DOHH2 (cell line): ENCODE data around the gene PSMC2.
"Not testable (repeated sequence)": the region's sequence is repeated elsewhere in the genome, so short reads cannot be mapped to it uniquely, and the experiment has no call there.

ENCODE experiments used
- H3F3A ChIP-seq: fragments of 200-600 bp; sonication (generic), shearing (Covaris generic); 2 replicates; pipeline ENCODE4 v1.6.0; 2016; ENCODE audit warnings: antibody characterized with exemption, mild to moderate bottlenecking; ENCODE audit not compliant: control insufficient read depth, insufficient read depth
- H3K27ac ChIP-seq: fragments of 200-600 bp; sonication (generic); 2 replicates; pipeline ENCODE4 v1.5.1; 2014; ENCODE audit warnings: low read depth, mild to moderate bottlenecking, low read length, moderate library complexity
- H3K27me3 ChIP-seq: fragments of 200-600 bp; sonication (generic); 2 replicates; pipeline ENCODE4 v1.6.1; 2014; ENCODE audit warnings: mild to moderate bottlenecking, low read length, mixed read lengths; ENCODE audit not compliant: control insufficient read depth
- H3K36me3 ChIP-seq: fragments of 200-600 bp; sonication (generic); 2 replicates; pipeline ENCODE4 v1.6.1; 2014; ENCODE audit warnings: mild to moderate bottlenecking, low read length, moderate library complexity, mixed read lengths; ENCODE audit not compliant: control insufficient read depth
- H3K4me1 ChIP-seq: fragments of 200-600 bp; sonication (generic); 2 replicates; pipeline ENCODE4 v1.6.1; 2014; ENCODE audit warnings: mild to moderate bottlenecking, low read length, mixed read lengths; ENCODE audit not compliant: control insufficient read depth
- H3K4me2 ChIP-seq: fragments of 200-600 bp; sonication (generic); 2 replicates; pipeline ENCODE4 v1.6.0; 2014; ENCODE audit warnings: mild to moderate bottlenecking, low read length, moderate library complexity
- H3K4me3 ChIP-seq: fragments of 200-600 bp; sonication (generic); 2 replicates; pipeline ENCODE4 v1.5.1; 2014; ENCODE audit warnings: mild to moderate bottlenecking, low read length, mixed read lengths
- H3K79me2 ChIP-seq: fragments of 200-600 bp; sonication (generic); 2 replicates; pipeline ENCODE4 v1.6.1; 2014; ENCODE audit warnings: mild to moderate bottlenecking, low read length, mixed read lengths; ENCODE audit not compliant: control insufficient read depth
- H3K9me2 ChIP-seq: fragments of 200-600 bp; sonication (generic); replicated peaks from 2 replicates; pipeline ENCODE4 v1.6.1; 2014; ENCODE audit warnings: mild to moderate bottlenecking, low read length, mixed read lengths; ENCODE audit not compliant: control insufficient read depth
- H3K9me3 ChIP-seq: fragments of 200-600 bp; sonication (generic); 2 replicates; pipeline ENCODE4 v1.6.1; 2014; ENCODE audit warnings: antibody characterized with exemption, low read length, mixed read lengths; ENCODE audit not compliant: control insufficient read depth, insufficient read depth
- H4K20me1 ChIP-seq: fragments of 200-600 bp; sonication (generic); 2 replicates; pipeline ENCODE4 v1.6.0; 2014; ENCODE audit warnings: low read depth, mild to moderate bottlenecking, antibody characterized with exemption, low read length, moderate library complexity; ENCODE audit not compliant: control insufficient read depth, insufficient read depth
- EZH2phosphoT487 ChIP-seq: fragments of 200-600 bp; sonication (generic); IDR thresholded peaks from 2 replicates; pipeline ENCODE4 v1.6.1; 2017; ENCODE audit warnings: borderline replicate concordance, mild to moderate bottlenecking, antibody characterized with exemption, low read length, moderate library complexity, mixed read lengths
- TF ChIP-seq, protein P1 (sequence below): fragments of 200-600 bp; sonication (generic); IDR thresholded peaks from one replicate; pipeline ENCODE4 v1.5.1; 2014; ENCODE audit warnings: antibody characterized with exemption, mild to moderate bottlenecking, low read depth, low read length; ENCODE audit not compliant: poor library complexity, severe bottlenecking

PSMC2 gene

DNA sequence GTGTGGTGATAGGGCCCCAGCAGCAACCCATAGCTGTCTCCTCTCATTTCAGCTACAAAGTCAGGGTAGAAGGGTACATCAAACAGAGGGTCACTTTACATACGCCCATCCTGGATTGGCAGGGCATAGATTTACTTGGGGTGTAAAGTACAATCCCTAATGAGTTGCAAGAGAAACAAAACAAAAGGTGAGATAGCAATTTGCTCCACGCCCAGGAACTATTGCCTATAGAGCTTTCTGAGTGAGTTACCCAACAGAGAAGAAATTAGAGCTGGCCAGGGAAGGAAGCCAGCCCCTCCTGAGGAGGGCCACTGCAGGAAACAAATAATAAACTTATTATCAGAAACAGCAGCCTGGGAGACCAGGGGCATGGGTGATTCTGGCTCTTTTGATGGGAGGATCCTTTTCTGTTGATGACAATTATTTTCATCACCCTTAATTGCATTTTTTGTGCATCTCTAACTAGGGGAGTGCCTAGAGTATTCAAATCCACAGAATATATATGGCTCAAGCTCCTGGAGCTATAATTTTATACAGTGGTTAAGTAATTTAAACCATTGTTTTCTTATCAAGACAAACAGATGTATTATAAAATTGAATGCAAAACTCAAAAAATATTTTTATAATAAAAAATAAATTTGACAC is 51.2 kb downstream of the PSMC2 start:
- Histone ChIP-seq H3K27ac (no peak overlapping the region), H3F3A (no peaks in the 10 kb centered on the region), H3K4me1 (no peaks in the 10 kb centered on the region), H3K27me3 (peaks cover 6% of the 10 kb centered on the region), H4K20me1 (no peaks in the 10 kb centered on the region), H3K9me2 (no peaks in the 10 kb centered on the region), H3K36me3 (no peaks in the 10 kb centered on the region), H3K4me3 (no peak overlapping the region), H3K4me2 (no peak overlapping the region), H3K9me3 (no peaks in the 10 kb centered on the region), H3K79me2 (no peaks in the 10 kb centered on the region)
- TF ChIP-seq EZH2phosphoT487, result no peak

DNA sequence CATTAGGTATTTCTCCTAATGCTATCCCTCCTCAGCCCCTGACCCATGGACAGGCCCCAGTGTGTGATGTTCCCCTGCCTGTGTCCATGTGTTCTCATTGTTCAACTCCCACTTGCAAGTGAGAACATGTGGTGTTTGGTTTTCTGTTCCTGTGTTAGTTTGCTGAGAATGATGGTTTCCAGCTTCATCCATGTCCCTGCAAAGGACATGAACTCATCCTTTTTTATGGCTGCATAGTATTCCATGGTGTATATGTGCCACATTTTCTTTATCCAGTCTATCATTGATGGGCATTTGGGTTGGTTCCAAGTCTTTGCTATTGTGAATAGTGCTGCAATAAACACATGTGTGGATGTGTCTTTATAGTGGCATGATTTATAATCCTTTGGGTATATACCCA is 52.2 kb downstream of the PSMC2 start:
- H3K4me3 ChIP-seq, H3K9me3 ChIP-seq, H3F3A ChIP-seq, H4K20me1 ChIP-seq, H3K27ac ChIP-seq, H3K4me2 ChIP-seq, H3K4me1 ChIP-seq, H3K36me3 ChIP-seq, H3K27me3 ChIP-seq, H3K79me2 ChIP-seq, H3K9me2 ChIP-seq: not testable (repeated sequence)

DNA sequence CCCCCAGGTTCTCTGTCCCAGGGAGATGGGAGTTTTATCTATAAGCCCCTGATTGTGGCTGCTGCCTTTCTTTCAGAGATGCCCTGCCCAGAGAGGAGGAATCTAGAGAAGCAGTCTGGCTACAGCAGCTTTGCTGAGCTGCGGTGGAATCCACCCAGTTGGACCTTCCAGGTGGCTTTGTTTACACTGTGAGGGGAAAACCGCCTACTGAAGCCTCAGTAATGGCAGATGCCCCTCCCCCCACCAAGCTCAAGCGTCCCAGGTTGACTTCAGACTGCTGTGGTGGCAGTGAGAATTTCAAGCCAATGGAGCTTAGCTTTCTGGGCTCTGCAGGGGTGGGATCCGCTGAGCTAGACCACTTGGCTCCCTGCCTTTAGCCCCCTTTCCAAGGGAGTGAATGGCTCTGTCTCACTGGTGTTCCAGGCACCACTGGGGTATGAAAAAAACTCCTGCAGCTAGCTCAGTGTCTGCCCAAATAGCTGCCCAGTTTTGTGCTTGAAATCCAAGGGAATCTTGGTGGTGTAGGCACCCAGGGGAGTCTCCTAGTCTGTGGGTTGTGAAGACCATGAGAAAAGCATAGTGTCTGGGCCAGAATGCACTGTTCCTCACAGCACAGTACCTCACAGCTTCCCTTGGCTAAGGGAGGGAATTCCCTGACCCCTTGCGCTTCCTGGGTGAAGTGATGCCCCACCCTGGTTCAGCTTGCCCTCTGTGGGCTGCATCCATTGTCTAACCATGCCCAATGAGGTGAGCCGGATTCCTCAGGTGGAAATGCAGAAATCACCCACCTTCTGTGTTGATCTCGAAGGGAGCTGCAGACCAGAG is 58.6 kb downstream of the PSMC2 start:
- not testable (repeated sequence) for H3K9me2 ChIP-seq, H3K9me3 ChIP-seq, H3K79me2 ChIP-seq, H3K4me3 ChIP-seq, H3F3A ChIP-seq, H3K27ac ChIP-seq, H4K20me1 ChIP-seq, H3K36me3 ChIP-seq, H3K4me2 ChIP-seq, H3K4me1 ChIP-seq
- H3K27me3 ChIP-seq, result peaks cover 13% of the 10 kb centered on the region

DNA sequence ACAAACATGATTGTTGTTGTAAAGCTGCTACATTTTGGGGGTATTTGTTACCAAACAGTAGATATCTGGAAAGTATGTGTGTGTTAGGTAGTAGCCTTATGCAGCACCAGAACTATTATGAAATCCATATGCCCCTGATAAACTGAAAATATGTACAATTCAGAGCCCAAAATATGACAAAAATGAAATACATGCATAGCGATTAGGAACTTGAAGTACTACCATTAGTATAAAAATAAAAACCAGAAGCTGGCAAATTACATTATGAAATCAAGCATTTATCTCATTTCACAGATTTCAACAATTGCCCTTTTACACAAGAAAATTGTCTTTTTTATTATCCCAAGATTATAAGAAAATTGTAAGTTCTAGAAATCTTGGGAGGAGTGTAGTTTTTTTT is 64.7 kb downstream of the PSMC2 start:
- TF ChIP-seq, protein P1, sequence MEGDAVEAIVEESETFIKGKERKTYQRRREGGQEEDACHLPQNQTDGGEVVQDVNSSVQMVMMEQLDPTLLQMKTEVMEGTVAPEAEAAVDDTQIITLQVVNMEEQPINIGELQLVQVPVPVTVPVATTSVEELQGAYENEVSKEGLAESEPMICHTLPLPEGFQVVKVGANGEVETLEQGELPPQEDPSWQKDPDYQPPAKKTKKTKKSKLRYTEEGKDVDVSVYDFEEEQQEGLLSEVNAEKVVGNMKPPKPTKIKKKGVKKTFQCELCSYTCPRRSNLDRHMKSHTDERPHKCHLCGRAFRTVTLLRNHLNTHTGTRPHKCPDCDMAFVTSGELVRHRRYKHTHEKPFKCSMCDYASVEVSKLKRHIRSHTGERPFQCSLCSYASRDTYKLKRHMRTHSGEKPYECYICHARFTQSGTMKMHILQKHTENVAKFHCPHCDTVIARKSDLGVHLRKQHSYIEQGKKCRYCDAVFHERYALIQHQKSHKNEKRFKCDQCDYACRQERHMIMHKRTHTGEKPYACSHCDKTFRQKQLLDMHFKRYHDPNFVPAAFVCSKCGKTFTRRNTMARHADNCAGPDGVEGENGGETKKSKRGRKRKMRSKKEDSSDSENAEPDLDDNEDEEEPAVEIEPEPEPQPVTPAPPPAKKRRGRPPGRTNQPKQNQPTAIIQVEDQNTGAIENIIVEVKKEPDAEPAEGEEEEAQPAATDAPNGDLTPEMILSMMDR, result no peak
- no peak for TF ChIP-seq EZH2phosphoT487
- H3K4me1 ChIP-seq, result no peaks in the 10 kb centered on the region
- no peaks in the 10 kb centered on the region for H3F3A ChIP-seq
- peaks cover 35% of the 10 kb centered on the region for H3K27me3 ChIP-seq
- H3K9me2 ChIP-seq, result no peaks in the 10 kb centered on the region
- H3K79me2 ChIP-seq, result no peaks in the 10 kb centered on the region
- H4K20me1 ChIP-seq, result no peaks in the 10 kb centered on the region
- H3K4me2 ChIP-seq, result no peak overlapping the region
- no peak overlapping the region for H3K4me3 ChIP-seq
- no peaks in the 10 kb centered on the region for H3K36me3 ChIP-seq
- H3K27ac ChIP-seq, result no peak overlapping the region
- no peaks in the 10 kb centered on the region for H3K9me3 ChIP-seq

DNA sequence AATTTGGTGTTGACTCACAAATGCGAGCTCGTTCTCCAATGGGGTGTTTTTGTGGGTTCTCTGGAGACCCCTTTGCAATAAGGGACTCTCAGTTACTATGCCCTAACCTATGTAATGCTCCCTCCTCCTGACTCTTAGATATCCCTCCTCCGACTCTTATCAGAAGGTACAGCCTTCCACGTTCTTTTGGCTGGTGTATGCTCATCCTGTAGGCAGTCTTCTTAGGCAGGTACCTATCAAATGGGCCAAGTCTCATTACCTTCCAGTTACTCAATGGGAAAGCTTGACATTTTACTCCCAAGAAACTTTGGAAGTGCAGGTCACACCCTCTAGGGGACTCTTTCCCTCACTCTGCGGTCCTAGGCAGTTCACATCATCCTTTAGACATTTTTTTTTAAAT is 66.0 kb downstream of the PSMC2 start:
- no peaks in the 10 kb centered on the region for H3K4me1 ChIP-seq
- H3K27me3 ChIP-seq, result peaks cover 35% of the 10 kb centered on the region
- no peaks in the 10 kb centered on the region for H3K9me2 ChIP-seq
- no peaks in the 10 kb centered on the region for H3K9me3 ChIP-seq
- no peak for TF ChIP-seq EZH2phosphoT487
- TF ChIP-seq, protein P1, result no peak
- H3F3A ChIP-seq, result no peaks in the 10 kb centered on the region
- no peaks in the 10 kb centered on the region for H4K20me1 ChIP-seq
- H3K27ac ChIP-seq, result no peak overlapping the region
- H3K4me2 ChIP-seq, result no peak overlapping the region
- no peaks in the 10 kb centered on the region for H3K36me3 ChIP-seq
- H3K79me2 ChIP-seq, result no peaks in the 10 kb centered on the region
- no peak overlapping the region for H3K4me3 ChIP-seq
